Kidney epithelial cell (primary cell): Measurements from ENCODE around the gene MORN5. TPM values are rescaled to one million over a fixed set of nuclear protein-coding genes. Genes with fewer than 3 reads are reported as not detected.

Source experiments
- DNase-seq: peaks from one replicate; pipeline ENCODE4 v3.0.0-alpha.2; 2010; ENCODE audit warnings: low read depth
- H3K27me3 ChIP-seq: 2 replicates; pipeline ENCODE4 v1.6.0; 2011; ENCODE audit warnings: low read length; ENCODE audit not compliant: control insufficient read depth, insufficient read depth
- H3K36me3 ChIP-seq: 2 replicates; pipeline ENCODE4 v1.5.1; 2011; ENCODE audit warnings: low read length; ENCODE audit not compliant: control insufficient read depth, insufficient read depth
- H3K4me3 ChIP-seq: 2 replicates; pipeline ENCODE4 v1.5.1; 2011; ENCODE audit warnings: low read depth, mild to moderate bottlenecking, control low read depth, low read length
- CTCF ChIP-seq: IDR thresholded peaks from 2 replicates; pipeline ENCODE4 v1.5.1; 2011; ENCODE audit warnings: mild to moderate bottlenecking, moderate library complexity, low read length, control low read depth, inconsistent platforms; ENCODE audit not compliant: insufficient read depth, poor library complexity, severe bottlenecking
- total RNA-seq: library from RNA; depleted of rRNA; stranded (reverse); fragments of >200 nt; gene quantifications from 2 replicates; pipeline ENCODE4 v1.2.3, GENCODE V29; 2015

The MORN5 gene
- total RNA-seq, 1 donor from 2014 or later, result not detected

GRCh38 chr9:122134822-122135528, 24.7 kb upstream of the MORN5 start:
- H3K27me3 ChIP-seq, result peaks cover 9% of the 10 kb centered on the region
- no peaks in the 10 kb centered on the region for H3K36me3 ChIP-seq
- DNase-seq, result no peak
- no peak overlapping the region for H3K4me3 ChIP-seq
- no peak for TF ChIP-seq CTCF

GRCh38 chr9:122135529-122135859, 24.2 kb upstream of the MORN5 start:
- Histone ChIP-seq H3K36me3 (no peaks in the 10 kb centered on the region), H3K4me3 (no peak overlapping the region), H3K27me3 (peaks cover 9% of the 10 kb centered on the region)
- DNase-seq, result no peak
- TF ChIP-seq CTCF, result no peak

GRCh38 chr9:122138560-122139268, 21.0 kb upstream of the MORN5 start:
- Histone ChIP-seq H3K4me3 (no peak overlapping the region), H3K27me3 (no peaks in the 10 kb centered on the region), H3K36me3 (no peaks in the 10 kb centered on the region)
- no peak for DNase-seq
- no peak for TF ChIP-seq CTCF

GRCh38 chr9:122140368-122141193, 19.1 kb upstream of the MORN5 start:
- no peak for TF ChIP-seq CTCF
- no peaks in the 10 kb centered on the region for H3K27me3 ChIP-seq
- no peak overlapping the region for H3K4me3 ChIP-seq
- no peak for DNase-seq
- H3K36me3 ChIP-seq, result no peaks in the 10 kb centered on the region

- no peak for TF ChIP-seq CTCF
These were observed 18.0 kb upstream of the MORN5 start for GRCh38 chr9:122141671-122142070.

More at GRCh38 chr9:122141671-122142070, 18.0 kb upstream of the MORN5 start:
- DNase-seq, result no peak
- no peaks in the 10 kb centered on the region for H3K27me3 ChIP-seq
- no peak overlapping the region for H3K4me3 ChIP-seq
- H3K36me3 ChIP-seq, result no peaks in the 10 kb centered on the region
